GM06990 (cell line): Measurements from ENCODE around the gene HYAL4.
"Not testable (repeated sequence)": the region's sequence is repeated elsewhere in the genome, so short reads cannot be mapped to it uniquely, and the experiment has no call there.

Experiments used
- DNase-seq: peaks from one replicate; pipeline ENCODE4 v3.0.0-alpha.2; 2011; ENCODE audit not compliant: insufficient read length; ENCODE audit errors: extremely low read depth
- H3K27me3 ChIP-seq: replicated peaks from 2 replicates; pipeline ENCODE4 v1.6.0; 2011; ENCODE audit warnings: low read length; ENCODE audit not compliant: control insufficient read depth, insufficient read depth
- H3K36me3 ChIP-seq: 2 replicates; pipeline ENCODE4 v1.5.1; 2011; ENCODE audit warnings: low read length; ENCODE audit not compliant: control insufficient read depth, insufficient read depth
- H3K4me3 ChIP-seq: replicated peaks from 2 replicates; pipeline ENCODE4 v1.5.1; 2011; ENCODE audit warnings: low read depth, mild to moderate bottlenecking, control low read depth, low read length
- CTCF ChIP-seq: IDR thresholded peaks from 2 replicates; pipeline ENCODE4 v1.5.1; 2011; ENCODE audit warnings: low read length, control low read depth, mild to moderate bottlenecking, inconsistent platforms; ENCODE audit not compliant: insufficient read depth, poor library complexity, severe bottlenecking

The HYAL4 gene

DNA sequence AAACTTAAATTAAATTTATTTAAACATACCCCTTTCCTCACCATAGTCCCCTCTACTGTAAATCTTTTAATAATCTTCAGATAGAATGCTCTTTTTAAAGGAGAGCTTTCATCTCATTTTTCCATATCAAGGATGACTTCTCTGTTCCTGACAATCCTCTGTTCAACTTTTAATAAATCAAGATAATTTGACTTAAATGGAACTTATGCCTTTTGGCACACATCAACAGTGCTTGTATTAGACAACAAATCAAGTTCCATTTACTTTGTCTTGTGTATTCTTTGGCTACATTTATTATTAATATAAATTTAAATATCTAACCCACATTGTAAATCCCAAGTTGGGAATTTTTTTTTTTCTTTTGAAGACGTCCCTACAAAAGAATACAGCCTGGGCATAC is 42.7 kb upstream of the HYAL4 start:
- no peak for DNase-seq
- Histone ChIP-seq H3K27me3 (no peaks in the 10 kb centered on the region), H3K4me3 (no peak overlapping the region), H3K36me3 (no peaks in the 10 kb centered on the region)
- no peak for TF ChIP-seq CTCF

DNA sequence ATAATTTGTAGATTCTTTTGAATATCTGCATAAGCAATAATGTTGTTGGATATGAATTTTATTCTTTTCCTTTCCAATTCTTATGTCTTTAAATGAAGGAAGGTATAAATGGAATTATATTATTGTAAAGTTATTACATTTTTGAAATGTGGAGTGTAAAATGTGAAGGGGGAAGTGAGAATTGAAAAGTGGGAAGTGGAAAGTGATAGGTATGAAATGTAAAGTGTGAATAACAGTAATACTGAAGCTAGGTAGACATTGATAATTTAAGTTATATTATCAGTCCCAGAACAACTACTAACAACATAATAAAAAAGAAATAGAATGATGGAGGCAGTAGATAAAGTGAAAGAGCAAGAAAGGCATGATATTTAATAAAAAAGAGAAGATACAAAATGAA is 39.7 kb upstream of the HYAL4 start:
- no peak for TF ChIP-seq CTCF
- no peak for DNase-seq
- H3K36me3 ChIP-seq: no peaks in the 10 kb centered on the region
- H3K27me3 ChIP-seq: no peaks in the 10 kb centered on the region
- no peak overlapping the region for H3K4me3 ChIP-seq

DNA sequence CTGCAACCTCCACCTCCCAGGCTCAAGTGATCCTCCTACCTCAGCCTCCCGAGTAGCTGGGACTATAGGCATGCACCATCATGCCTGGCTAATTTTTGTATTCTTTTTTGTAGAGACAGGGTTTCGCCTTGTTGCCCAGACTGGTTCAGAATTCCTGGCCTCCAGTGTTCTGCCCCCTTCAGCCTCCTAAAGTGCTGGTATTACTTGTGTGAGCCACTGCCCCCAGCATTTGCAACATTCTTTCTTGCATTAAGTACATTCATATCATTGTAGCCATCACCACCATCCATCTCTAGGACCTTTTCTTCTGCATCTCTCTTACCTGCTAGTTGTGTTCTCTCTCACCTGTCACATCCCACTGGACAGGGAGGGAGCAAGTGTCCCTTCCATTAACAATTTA is 35.5 kb upstream of the HYAL4 start:
- Histone ChIP-seq H3K36me3 (no peaks in the 10 kb centered on the region), H3K4me3 (no peak overlapping the region), H3K27me3 (no peaks in the 10 kb centered on the region)
- TF ChIP-seq CTCF: no peak
- DNase-seq: no peak

DNA sequence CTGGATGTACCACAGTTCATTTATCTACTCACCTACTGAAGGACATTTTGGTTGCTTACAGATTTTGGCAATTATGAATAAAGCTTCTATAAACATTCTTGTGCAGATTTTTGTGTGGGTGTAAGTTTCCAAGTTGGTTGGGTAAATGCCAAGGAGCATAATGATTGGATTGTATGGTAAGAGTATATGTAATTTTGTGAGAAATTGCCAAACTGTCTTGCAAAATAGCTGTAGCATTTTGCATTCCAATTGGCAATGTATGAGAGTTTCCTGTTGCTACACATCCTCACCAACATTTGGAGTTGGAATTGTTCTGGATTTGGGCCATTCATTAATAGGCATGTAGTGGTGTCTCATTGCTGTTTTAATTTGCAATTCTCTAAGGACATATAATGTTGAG is 33.9 kb upstream of the HYAL4 start:
- H3K27me3 ChIP-seq: no peaks in the 10 kb centered on the region
- H3K36me3 ChIP-seq: no peaks in the 10 kb centered on the region
- TF ChIP-seq CTCF: no peak
- H3K4me3 ChIP-seq: no peak overlapping the region
- DNase-seq: no peak

DNA sequence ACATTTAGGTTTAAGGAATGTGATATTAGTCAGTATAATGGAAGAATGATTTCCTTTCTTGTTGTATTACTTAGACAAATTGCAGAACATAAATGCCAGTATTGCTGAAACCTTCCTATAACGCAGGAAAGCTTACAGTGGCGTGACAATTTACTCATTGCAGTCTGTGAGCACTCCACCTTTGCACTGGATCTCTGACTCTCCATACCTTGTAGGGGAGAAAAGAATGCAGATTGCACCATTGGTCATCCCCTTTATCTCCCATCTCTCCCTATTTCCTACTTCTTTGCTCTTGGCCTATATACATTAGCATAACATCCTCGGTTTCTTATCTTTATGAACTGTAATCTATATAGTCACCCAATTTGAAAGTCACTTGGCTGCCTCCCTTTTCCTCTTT is 28.1 kb upstream of the HYAL4 start:
- H3K27me3 ChIP-seq: no peaks in the 10 kb centered on the region
- H3K4me3 ChIP-seq: no peak overlapping the region
- TF ChIP-seq CTCF: no peak
- no peaks in the 10 kb centered on the region for H3K36me3 ChIP-seq
- no peak for DNase-seq

- no peak overlapping the region for H3K4me3 ChIP-seq
- DNase-seq: no peak
- H3K27me3 ChIP-seq: no peaks in the 10 kb centered on the region
- H3K36me3 ChIP-seq: no peaks in the 10 kb centered on the region
- TF ChIP-seq CTCF: no peak
These were observed 26.0 kb upstream of the HYAL4 start for GRCh38 chr7:123819001-123819400.

DNA sequence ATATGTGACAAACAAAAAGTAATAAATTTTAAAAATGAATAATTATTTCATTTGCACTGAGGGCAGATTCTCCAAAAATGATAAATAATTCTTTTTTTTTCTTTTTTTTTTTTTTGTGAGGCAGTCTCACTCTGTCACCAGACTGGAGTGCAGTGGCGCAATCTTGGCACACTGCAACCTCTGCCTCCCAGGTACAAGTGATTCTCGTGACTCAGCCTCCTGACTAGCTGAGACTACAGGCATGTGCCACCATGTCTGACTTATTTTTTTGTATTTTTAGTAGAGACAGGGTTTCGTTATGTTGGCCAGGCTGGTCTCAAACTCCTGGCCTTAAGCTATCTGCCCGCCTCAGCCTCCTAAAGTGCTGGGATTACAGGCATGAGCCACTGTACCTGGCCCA is 25.2 kb upstream of the HYAL4 start:
- not testable (repeated sequence) for H3K27me3 ChIP-seq, H3K36me3 ChIP-seq, H3K4me3 ChIP-seq, DNase-seq
